ENCODE results near the gene SLC41A1. TPM values are rescaled to one million over a fixed set of nuclear protein-coding genes. Genes with fewer than 3 reads are reported as not detected.

Gene SLC41A1
- total RNA-seq, 1 donor from 2014 or later = 20.0 TPM

DNA sequence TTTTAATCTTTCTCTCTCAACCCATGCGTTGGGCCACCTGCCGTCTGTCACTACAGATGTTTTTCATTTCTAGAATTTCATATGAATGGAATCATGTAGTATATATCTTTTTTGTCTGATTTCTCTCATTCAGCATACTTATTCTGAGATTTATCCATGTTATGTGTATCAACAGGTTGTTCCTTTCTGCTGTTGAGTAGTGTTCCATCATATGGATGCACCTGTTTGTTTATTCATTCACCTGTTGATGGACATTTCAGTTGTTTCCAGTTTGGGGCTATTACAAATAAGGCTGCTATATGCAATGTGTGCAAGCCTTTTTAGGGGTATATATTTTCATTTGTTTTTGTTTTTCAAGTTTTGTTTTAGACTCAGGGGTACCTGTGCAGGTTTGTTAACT is 9.4 kb upstream of the SLC41A1 start:
- no peak for DNase-seq (ENCODE audit: low read depth in 2 of 2)

DNA sequence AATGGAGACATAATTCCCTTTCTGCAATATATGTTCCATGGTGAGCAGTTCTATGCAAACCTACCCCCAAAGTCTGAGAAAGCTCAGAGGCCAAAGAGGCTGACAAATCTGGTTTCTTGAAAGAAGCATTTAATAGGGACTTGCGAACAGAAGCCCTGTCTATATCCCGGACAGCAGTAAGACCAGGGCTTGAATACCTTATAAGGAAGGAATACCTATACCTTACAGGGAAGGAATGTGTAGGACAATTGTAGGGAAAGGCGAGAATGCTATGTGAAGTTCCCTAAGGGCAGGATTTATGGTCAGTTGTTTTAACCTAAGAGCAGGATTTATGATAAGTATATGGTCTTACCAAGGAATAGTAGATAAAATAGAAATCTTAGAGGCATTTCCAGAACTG is 5.0 kb upstream of the SLC41A1 start:
- DNase-seq (ENCODE audit: low read depth in 2 of 2) = no peak

DNA sequence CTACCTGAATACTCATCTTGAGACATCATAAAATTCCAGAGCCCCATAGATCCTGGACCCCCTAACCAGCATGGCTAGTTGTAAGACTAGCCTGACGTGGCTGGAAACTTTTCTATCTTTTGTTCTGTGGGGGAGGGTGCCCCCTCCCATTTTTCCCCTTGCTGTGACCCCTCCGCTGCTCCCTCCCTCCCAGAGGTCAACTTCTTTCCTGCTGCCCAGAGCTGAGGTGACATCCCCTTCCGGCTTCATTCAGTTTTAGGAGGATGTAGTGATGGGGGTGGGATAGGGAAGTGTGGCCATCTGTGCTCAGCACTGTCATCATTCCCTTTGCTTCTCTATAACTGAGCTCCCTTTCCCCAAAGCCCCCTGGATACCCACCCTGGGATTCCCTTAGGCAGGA is 4.4 kb upstream of the SLC41A1 start:
- DNase-seq (ENCODE audit: low read depth in 2 of 2) = peak in 1 of 2 donors; percentile 61

DNA sequence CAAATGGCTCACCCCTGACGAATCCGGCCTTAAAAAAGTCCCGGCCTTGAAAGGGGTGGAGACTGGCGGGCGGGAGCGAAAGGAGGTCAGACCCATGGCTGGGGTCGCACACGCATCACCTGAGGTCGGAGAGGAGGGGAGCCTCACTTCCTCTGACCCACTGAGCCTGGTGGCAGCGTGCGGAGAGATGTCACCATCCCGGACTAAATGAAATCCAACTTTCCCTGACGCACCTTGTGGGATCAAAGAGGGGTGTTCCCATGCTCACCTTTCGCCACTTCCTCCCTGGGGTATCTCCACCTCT is 709 bp upstream of the SLC41A1 start:
- peak in 1 of 2 donors; percentile 17 for DNase-seq (ENCODE audit: low read depth in 2 of 2)

DNA sequence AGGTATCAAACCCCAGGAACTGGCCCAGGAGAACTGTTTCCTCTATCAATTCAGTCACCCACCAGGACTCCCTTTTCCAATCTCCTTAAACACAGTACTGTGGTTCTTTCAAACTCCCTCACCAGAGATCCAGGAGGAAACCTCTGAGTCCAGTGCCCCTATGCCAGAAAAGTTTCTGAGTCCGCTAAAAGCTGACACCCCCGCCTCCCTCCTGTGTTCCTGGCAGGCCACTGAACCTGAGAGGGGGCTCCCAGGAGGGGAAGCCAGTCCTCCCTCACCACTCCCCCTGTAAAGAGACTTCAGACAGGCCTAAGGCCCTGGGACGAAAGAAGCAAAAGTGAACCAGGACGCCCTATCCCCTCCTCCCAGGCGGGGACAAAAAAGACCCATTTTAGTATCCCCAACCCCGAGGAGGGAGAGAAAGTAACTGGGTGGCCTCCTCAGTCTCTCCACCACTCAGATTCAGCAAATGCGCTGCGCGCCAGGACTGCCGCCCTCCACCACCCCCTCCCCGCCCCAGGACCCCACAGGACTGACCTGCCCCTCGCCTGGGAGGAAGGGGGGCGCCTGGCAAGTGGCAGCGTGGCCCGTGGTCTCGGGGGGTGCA is 624 bp downstream of the SLC41A1 start:
- peak; percentile 24 to 32 for DNase-seq (ENCODE audit: low read depth in 2 of 2)

DNA sequence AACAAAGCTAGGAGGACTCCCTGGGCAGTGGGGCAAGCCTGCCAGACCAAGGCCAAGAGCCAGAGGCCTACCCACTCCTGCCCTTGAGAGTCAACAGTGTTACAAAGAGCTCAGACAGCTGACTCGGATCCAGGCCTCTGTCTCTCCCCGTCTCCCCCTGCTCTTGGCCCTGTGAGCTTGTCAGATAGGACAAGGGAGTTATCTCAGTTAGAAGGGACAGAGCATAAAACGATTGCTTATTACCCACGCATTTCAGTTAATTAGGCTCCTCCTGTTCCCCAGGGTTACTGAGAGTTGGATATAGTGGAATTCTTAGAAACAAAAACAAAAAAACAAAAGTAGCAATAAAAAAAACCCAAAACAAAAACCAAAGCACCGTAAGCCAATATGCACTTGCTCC is 1.3 kb downstream of the SLC41A1 start:
- DNase-seq (ENCODE audit: low read depth in 2 of 2) = peak in 1 of 2 donors; percentile 23

DNA sequence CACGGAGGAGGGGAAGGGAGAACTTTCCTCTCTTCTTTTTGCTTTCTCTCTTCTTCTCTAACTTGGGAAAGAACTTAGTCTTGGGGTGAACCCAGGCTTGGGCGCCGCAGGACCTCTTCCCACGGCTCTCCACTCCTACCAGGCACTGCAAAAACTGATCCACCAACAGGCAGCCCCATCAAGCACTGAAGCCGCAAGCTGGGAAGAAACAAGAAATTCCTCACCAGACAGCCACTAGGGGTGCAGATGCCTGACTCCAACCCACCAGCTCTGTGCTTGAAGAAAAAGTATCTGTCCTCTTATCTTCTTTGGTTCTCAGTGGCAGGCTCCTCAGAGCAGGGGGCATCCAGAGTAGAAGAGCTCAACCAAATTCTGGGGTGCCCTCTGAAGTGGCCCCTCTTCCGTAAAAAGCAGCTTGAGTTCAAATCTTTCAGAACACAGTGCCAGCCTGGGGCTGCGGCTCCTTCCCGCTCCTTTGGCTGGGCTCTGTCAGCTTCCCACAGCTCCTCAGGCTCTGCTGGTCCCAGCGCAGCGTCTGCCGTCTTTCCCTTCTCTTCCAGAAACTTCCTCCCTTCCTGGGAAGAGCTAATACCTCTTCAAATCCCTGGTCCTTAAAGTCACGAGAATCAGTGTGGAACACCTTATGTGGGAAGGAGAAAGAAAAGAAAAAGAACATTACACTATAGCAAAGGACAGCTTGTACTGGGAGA is 2.4 kb downstream of the SLC41A1 start:
- no peak for DNase-seq (ENCODE audit: low read depth in 2 of 2)

DNA sequence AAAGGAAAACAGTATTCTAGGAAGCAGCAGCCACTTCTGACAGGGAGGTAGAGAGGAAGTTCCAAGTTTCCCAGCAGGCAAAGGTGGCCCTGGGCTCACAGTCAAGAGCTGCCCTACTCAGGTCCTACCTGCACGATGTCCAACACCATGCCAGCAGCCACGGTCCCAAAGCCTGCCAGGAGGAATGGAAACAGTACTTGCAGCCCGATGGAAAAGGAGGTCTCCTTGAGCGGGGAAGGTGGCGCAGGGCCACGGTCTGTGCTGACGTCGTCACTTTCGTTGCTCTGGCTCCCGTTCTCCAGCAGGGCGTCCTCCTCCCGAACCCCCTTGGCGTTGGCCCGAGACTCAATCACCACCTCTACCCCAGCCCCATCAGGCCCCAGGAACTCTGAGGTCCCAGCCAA is 3.1 kb downstream of the SLC41A1 start:
- no peak for DNase-seq (ENCODE audit: low read depth in 2 of 2)

DNA sequence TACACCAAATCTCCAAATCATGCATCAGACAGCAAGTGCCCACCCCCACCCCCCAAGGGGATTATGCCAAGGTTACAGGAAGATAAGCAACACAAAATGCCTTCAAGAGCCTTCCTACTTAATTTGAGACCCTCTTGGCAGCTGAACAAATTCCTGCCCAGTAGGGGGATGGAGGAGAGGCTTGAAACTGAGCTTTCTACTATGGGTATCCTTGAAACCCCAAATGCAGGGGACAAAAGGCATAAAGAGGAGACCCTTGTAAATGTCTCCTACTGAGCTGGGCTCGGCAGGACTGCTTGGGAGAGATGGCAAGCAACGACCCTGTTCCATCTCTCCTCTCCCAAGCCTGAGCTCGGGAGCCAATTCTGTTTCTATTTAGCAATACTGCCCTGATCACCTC is 3.5 kb downstream of the SLC41A1 start:
- no peak for DNase-seq (ENCODE audit: low read depth in 2 of 2)

DNA sequence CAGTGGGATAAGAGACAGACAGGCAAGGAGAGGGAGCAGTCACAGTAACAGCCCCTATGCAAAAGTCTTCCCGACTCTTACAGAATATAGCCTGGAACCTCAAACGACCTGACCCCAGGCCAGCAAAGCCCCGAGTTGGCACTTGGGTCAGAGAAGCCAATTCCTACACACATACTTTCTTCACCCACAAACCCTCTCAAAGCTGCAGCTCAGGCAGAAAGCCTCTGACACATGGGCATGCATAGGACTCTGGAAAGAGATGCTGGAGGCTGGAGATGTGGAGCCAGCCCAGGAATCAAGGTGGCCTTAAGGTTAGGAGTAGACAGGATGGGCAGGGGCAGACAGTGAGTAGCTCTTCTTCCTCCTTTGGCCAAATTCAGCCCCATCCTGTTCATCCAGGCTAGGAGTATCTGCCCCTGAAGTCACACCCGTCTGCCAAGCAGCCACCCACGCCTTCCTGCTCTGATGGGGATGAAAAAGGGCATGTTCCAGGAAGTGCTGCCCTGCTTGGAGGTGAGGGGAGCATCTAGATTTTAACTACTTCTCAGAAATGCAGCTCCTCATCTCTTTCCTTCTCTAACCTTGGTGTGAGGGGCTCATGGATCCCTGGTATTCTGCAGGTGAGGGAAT is 7.8 kb downstream of the SLC41A1 start:
- no peak for DNase-seq (ENCODE audit: low read depth in 2 of 2)

DNA sequence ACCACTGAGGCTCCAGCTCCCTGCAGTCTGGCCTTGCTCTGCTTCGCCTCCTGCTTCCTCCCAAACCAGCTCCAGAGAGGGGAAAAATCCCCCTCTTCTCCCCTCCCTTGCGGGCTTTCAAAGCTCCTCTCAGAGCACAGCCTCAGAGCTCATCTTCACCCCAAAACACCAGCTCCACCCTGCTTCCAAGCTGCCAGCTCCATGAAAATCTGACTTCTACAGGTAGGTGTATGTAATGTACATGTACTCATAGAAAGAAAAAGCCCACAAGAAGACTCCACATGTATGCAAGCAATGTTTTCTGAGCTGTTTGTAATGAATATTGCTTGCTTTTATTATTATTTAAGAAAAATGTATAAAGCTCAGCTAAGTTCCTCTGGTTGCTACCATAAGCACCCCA is 8.4 kb downstream of the SLC41A1 start:
- no peak for DNase-seq (ENCODE audit: low read depth in 2 of 2)

DNA sequence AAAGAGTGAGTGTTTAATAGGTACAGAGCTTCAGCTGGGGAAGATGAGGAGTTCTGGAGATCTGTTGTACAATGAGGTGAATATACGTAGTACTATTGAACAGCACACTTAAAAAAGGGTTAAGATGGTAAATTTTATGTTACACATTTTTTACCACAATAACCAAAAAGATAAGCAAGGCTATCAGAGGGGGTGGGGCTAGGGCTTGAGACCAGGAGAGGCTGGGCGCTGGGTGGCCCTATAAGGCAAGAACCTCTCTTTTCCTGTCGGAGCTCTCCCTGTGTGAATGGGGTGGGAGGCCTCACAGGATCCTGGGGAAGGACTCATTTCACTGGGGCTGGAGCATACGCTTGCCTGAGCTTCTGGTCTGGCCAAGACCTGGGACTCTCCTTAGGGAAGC is 9.0 kb downstream of the SLC41A1 start:
- no peak for DNase-seq (ENCODE audit: low read depth in 2 of 2)

DNA sequence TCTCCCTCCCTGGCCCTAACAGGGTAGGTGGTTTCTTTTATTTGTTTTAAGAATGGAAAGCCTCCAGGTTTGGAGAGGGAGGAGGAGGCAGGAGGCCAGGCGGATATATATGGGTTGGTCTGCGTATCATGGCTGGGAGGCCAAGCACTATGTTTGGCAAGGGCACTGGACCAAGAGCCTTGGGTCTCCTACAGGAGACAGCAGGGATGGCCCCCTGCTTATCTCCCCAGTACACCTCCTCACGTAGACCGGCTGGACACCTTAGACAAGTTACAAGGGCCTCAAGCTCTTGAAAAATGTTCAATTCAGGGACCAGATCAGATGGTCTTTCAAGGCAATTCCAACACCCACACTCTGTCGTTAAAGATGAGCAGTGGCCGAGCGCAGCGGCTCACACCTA is 10.9 kb downstream of the SLC41A1 start:
- DNase-seq (ENCODE audit: low read depth in 2 of 2) = no peak

DNA sequence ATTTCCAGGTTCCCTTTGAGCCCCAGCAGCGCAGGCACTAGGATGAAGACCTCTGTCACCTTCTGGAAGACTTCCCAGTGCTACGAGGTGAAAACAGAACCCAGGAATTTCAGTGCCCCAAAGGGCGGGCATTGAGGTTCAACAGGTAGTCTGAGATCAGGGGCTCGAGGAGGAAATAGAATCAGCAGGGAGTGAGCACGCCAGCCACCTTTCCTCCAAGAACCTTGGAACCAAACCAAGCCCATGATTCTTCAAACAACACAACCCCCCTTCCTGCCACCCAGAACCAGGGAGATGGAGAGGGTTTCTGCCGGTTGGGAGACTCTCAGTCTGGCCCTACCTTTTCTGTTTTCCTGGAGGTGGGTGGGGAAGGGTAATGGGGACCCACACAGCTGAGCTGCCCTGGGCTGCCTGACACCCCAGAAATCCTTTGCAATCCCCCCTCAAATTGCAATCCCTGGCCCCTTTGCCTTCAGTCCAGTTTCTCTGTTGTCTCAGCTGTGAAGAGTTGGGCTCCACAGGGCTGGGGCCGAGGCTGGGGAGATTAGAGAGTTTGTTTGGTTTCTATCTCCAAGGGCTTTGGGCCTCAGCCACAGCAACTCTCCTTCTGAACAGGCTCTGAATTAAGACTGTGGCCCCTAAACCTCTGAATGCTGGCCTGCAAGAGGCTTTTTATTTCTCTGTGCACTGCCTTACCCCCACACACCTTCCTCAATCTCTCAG is 11.9 kb downstream of the SLC41A1 start:
- no peak for DNase-seq (ENCODE audit: low read depth in 2 of 2)

DNA sequence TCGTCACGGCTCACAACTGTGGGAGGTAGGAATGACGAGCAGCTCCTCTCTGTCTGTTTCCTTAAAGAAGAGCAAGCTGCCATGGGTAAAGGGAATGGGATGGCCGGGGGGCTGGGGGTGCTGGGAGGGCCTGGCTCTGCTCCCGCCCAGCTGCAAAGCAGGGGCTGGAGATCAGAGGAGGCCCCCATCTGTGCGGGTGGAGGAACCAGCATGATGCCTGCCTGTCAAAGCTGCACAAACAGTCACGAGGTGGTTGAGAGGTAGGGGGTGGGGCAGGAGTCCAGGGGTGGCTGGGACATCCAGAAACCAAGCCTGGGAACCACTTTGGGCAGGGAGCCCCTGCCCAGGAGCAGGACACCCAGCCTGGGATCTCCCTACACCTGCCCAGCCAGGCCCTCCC is 12.6 kb downstream of the SLC41A1 start:
- no peak for DNase-seq (ENCODE audit: low read depth in 2 of 2)

DNA sequence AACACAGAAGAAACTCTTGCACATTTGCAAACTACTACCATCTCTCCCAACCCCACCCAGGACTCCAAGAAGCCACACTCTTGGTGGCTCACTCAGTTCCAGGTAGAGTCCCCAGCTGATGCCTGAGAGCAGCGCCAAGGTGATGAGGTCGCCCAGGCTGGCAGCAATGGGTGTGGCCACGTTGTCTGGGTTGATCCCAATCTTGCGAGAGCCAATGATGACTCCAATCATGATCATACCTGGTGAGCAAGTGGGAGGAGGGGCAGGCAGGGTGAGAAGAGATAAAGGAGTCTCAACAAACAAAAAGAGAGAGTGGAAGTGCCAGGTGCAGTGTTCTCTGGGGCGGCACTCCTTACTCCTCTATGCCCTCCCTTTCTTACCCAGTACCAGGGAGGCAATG is 14.4 kb downstream of the SLC41A1 start:
- DNase-seq (ENCODE audit: low read depth in 2 of 2) = no peak

DNA sequence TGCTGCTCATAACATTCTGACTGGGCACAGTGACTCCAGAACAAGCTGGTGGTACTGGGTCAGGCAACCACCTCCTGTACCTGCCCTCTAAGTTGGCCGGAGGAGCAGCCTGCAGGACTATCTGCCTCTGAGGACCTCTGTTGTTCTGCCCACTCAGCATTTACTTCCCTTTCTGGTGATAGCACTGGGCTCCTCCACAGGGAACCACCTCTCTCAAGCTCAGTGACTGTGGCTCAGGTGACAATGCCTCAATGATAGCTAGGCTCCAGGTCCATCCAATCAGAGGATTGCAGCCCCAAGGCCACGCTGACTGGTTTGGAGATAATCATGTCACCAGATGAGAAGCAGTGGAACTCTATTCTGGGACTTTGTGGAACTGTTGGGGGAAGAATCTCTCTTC is 15.8 kb downstream of the SLC41A1 start:
- DNase-seq (ENCODE audit: low read depth in 2 of 2) = no peak

DNA sequence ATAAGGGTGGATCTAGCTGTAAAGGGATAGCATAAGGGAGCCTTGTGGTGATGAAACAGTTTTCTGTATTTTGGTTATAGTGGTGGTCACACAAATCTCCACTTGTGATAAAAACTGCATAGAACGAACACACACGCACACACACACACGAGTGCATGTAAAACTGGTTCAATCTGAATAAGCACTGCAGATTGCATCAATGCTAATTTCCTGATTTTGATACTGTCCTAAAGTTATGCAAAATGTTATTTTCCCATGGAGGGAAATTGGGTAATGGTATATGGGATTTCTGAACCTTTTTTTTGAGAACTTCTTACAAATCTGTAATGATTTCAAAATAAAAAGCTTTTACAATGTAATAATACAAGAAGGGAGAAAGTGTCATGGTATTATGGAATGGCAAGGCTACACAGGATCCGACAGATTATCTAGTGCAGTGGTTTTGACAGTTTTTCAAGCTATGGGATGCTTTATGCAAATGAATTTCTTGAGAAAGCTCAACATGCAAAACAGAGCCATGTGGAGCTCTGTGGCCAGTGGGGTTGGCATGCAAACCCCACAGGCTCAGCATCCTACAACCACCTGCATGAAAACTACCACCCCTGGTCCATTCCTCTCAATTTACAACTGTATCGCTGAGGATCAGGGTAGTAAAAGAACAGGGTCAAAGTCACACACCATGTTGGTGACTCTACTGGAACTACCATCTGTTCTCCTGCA is 18.8 kb downstream of the SLC41A1 start:
- DNase-seq (ENCODE audit: low read depth in 2 of 2) = no peak

DNA sequence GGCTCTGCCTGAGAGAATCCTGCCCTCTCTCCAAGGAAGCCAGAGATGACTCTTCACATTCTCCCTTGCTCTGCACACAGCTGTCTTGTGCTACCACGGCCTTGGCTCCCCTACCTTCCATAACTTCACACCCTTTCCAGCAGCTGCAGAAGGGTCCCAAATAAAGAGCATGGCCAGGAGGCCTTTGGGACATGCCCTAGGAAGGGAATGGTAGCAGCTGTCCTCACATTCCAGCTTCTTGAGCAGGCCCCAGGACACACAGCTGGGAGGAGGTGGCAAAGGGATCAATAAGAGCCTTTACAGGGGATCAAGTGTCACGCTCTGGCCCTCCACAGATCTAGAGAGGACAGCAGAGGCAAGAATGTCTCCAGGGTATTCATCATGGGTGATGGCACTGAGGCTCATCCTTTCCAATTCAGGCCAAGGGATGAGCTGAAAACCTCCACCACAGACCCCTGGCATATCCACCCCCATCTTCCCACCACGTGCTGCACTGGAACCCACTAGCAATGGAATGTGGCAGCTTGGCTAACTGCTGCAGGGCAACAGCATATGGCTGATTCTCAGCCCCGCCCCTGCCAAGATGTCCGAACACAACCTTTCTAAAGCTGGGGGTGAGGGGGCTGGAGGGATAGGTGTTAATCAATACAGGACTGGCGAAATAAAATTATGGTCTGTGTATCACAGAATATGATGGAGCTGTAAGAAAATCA is 19.9 kb downstream of the SLC41A1 start:
- DNase-seq (ENCODE audit: low read depth in 2 of 2) = no peak

DNA sequence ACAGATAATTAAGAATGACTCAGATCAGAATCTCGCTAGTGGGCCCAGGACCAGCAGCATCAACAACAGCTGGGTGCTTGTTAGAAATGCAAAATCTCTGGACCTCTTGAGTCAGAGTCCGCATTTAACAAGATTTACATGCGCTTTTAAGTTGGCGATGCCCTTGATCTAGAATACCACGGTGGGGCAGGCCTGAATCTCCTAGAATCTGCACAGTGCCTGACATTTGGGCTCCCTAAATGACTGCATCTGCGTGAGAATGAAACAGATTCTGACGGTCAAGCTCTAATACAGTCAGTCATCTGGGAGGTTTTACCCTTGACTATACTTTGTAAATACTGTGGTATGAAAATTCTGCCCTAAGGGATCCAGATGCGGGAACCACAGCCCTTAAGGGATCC is 20.5 kb downstream of the SLC41A1 start:
- no peak for DNase-seq (ENCODE audit: low read depth in 2 of 2)

DNA sequence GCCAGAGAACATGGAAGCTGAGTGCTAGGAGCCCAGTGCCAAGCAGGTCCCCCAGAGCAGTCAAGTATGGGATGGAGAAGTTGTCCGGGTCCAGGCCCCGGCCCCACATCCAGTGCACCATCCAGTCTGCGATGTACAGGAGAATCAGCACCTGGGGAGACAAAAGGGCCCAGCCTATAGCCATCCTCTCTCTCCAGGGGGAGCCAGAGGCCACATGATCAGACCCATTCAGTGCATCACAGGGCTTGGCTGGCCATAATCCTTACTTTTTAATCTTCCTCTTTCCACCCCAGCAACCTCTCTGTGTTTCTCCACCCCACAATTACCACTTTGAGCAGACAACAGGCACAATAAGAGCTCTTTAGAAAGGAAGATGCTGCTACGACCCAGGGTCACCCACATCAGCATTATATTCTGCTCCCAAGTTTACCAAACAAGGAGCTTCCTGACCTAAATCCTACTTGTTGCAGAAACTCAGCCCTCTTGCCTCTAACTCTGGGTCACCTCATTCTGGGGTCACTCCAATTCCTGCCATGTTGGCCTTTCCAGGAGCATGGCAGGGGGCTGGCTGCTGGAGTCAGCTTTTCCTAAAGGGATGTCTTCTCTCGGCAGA is 21.3 kb downstream of the SLC41A1 start:
- DNase-seq (ENCODE audit: low read depth in 2 of 2) = peak; percentile 65 to 75

Data from lung microvascular endothelial cell (primary cell).